ENCODE data around the gene RIMBP3C. TPM values are rescaled to one million over a fixed set of nuclear protein-coding genes. Genes with fewer than 3 reads are reported as not detected.
"Not testable (repeated sequence)": the region's sequence is repeated elsewhere in the genome, so short reads cannot be mapped to it uniquely, and the experiment has no call there.

RIMBP3C gene
- polyA plus RNA-seq, 10 donors, result 0.24 to 0.88 (median 0.40) TPM

- DNase-seq, result not testable (repeated sequence)
Observed at GRCh38 chr22:21532863-21533648, 18.2 kb downstream of the RIMBP3C start.

GRCh38 chr22:21531525-21531924 is 19.7 kb downstream of the RIMBP3C start:
- DNase-seq, result not testable (repeated sequence)

- DNase-seq, result not testable (repeated sequence)
Observed at GRCh38 chr22:21526705-21527500, 24.4 kb downstream of the RIMBP3C start.

GRCh38 chr22:21516970-21517764 is 34.1 kb downstream of the RIMBP3C start:
- DNase-seq, result not testable (repeated sequence)

- not testable (repeated sequence) for DNase-seq
Observed at GRCh38 chr22:21516522-21516921, 34.7 kb downstream of the RIMBP3C start.

- not testable (repeated sequence) for DNase-seq
Observed at GRCh38 chr22:21515234-21515633, 36.0 kb downstream of the RIMBP3C start.

- not testable (repeated sequence) for DNase-seq
Observed at GRCh38 chr22:21514117-21514516, 37.1 kb downstream of the RIMBP3C start.

GRCh38 chr22:21512022-21512421 is 39.2 kb downstream of the RIMBP3C start:
- not testable (repeated sequence) for DNase-seq

GRCh38 chr22:21510397-21510796 is 40.9 kb downstream of the RIMBP3C start:
- DNase-seq, result not testable (repeated sequence)

GRCh38 chr22:21499623-21500506 is 51.4 kb downstream of the RIMBP3C start:
- not testable (repeated sequence) for DNase-seq

GRCh38 chr22:21498489-21498888 is 52.8 kb downstream of the RIMBP3C start:
- DNase-seq, result not testable (repeated sequence)

- not testable (repeated sequence) for DNase-seq
Observed at GRCh38 chr22:21497984-21498383, 53.3 kb downstream of the RIMBP3C start.

Other genes starting within 250 kb of the RIMBP3C start
- not detected for gene RIMBP3B, start 167.7 kb downstream of the RIMBP3C start, polyA plus RNA-seq (ENCODE audit: insufficient read length in 10 of 10)
- 1 to 10 TPM; 3.1 to 8.8 (median 4.5) TPM for gene HIC2, start 134.1 kb downstream of the RIMBP3C start, polyA plus RNA-seq (ENCODE audit: insufficient read length in 10 of 10)
- under 1 TPM; 0.17 to 0.66 (median 0.37) TPM for gene TMEM191C, start 84.1 kb downstream of the RIMBP3C start, polyA plus RNA-seq (ENCODE audit: insufficient read length in 10 of 10)
- gene UBE2L3, start 16.3 kb upstream of the RIMBP3C start, polyA plus RNA-seq (ENCODE audit: insufficient read length in 10 of 10), result 10 to 100 TPM; 37.1 to 45.5 (median 39.5) TPM
- gene YDJC, start 78.6 kb upstream of the RIMBP3C start, polyA plus RNA-seq (ENCODE audit: insufficient read length in 10 of 10), result 1 to 10 TPM; 2.7 to 5.6 (median 4.0) TPM
- under 1 TPM; 0.19 to 0.71 (median 0.39) TPM for gene CCDC116, start 81.3 kb upstream of the RIMBP3C start, polyA plus RNA-seq (ENCODE audit: insufficient read length in 10 of 10)
- gene SDF2L1, start 90.8 kb upstream of the RIMBP3C start, polyA plus RNA-seq (ENCODE audit: insufficient read length in 10 of 10), result 10 to 100 TPM in 3 of 10 donors, 1 to 10 TPM in 7; 4.9 to 13.8 (median 7.4) TPM
- gene PPIL2, start 114.6 kb upstream of the RIMBP3C start, polyA plus RNA-seq (ENCODE audit: insufficient read length in 10 of 10), result 10 to 100 TPM; 25.9 to 35.3 (median 27.8) TPM
- gene YPEL1, start 184.3 kb upstream of the RIMBP3C start, polyA plus RNA-seq (ENCODE audit: insufficient read length in 10 of 10), result 10 to 100 TPM; 10.0 to 21.6 (median 14.9) TPM